SHP77 (cell line): ENCODE results near the gene CCDC57.

Source experiments
- DNase-seq, 2 experiments: peaks; one replicate each; lab custom pipeline; 2025; lab: John Stamatoyannopoulos, UW

CCDC57 gene

GRCh38 chr17:82121660-82122629 lies 90.7 kb downstream of the CCDC57 start:
- peak; percentile 92 to 98 for DNase-seq

- no peak for DNase-seq
These were observed 91.4 kb downstream of the CCDC57 start for GRCh38 chr17:82121246-82121645.

- no peak for DNase-seq
These were observed 92.5 kb downstream of the CCDC57 start for GRCh38 chr17:82120148-82120547.

GRCh38 chr17:82118815-82119380 lies 93.7 kb downstream of the CCDC57 start:
- no peak for DNase-seq

GRCh38 chr17:82118168-82118814 lies 94.4 kb downstream of the CCDC57 start:
- DNase-seq: no peak

- no peak for DNase-seq
These were observed 95.2 kb downstream of the CCDC57 start for GRCh38 chr17:82117139-82118090.

GRCh38 chr17:82116246-82116645 lies 96.4 kb downstream of the CCDC57 start:
- DNase-seq: no peak

- no peak for DNase-seq
These were observed 97.8 kb downstream of the CCDC57 start for GRCh38 chr17:82114872-82115271.

GRCh38 chr17:82114447-82114846 lies 98.2 kb downstream of the CCDC57 start:
- DNase-seq: no peak

GRCh38 chr17:82113941-82114340 lies 98.7 kb downstream of the CCDC57 start:
- no peak for DNase-seq

- DNase-seq: no peak
These were observed 99.2 kb downstream of the CCDC57 start for GRCh38 chr17:82113422-82113821.

- no peak for DNase-seq
These were observed 99.7 kb downstream of the CCDC57 start for GRCh38 chr17:82112914-82113311.

- no peak for DNase-seq
These were observed 100.3 kb downstream of the CCDC57 start for GRCh38 chr17:82112181-82112913.

- DNase-seq: no peak
These were observed 102.3 kb downstream of the CCDC57 start for GRCh38 chr17:82110298-82110697.

- no peak for DNase-seq
These were observed 103.6 kb downstream of the CCDC57 start for GRCh38 chr17:82108961-82109475.

- no peak for DNase-seq
These were observed 104.1 kb downstream of the CCDC57 start for GRCh38 chr17:82108496-82108945.

GRCh38 chr17:82108038-82108437 lies 104.6 kb downstream of the CCDC57 start:
- DNase-seq: no peak

- DNase-seq: peak in 1 of 2 experiments; percentile 56
These were observed 105.2 kb downstream of the CCDC57 start for GRCh38 chr17:82107341-82107860.

GRCh38 chr17:82106688-82107305 lies 105.8 kb downstream of the CCDC57 start:
- no peak for DNase-seq
